OCI-LY7 (cell line): ENCODE data around the gene MTF2.

Experiments
- EZH2phosphoT487 ChIP-seq: fragments of 200-600 bp; sonication (generic); IDR thresholded peaks from 2 replicates; pipeline ENCODE4 v1.6.1; 2018; ENCODE audit warnings: low read depth, borderline replicate concordance, mild to moderate bottlenecking, mixed run types, antibody characterized with exemption, low read length, moderate library complexity, mixed read lengths
- TF ChIP-seq, protein P1 (sequence below): fragments of 200-600 bp; sonication (generic); conservative IDR thresholded peaks from 2 replicates; pipeline ENCODE4 v1.5.1; 2014; ENCODE audit warnings: mild to moderate bottlenecking, antibody characterized with exemption, low read length, moderate library complexity, mixed read lengths

DNA sequence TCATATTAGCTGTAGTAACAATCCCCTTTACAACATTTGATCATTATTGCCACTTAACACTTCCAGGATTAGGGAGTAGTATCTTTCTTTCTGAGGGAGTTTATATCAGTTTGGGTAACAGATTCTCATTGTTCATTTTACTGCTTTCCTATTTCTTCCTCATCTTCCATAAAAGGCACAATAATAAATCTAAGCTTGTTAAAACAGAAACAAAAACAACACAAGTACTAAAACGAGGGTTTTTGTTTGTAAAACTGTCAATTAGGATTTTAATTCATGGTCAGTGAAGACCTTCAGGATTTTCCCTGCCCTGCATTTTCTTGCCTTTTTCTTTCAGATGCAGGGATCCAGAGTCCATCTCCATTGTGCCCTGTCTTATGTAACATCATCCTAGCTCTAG is 71.6 kb downstream of the MTF2 start:
- TF ChIP-seq, protein P1, sequence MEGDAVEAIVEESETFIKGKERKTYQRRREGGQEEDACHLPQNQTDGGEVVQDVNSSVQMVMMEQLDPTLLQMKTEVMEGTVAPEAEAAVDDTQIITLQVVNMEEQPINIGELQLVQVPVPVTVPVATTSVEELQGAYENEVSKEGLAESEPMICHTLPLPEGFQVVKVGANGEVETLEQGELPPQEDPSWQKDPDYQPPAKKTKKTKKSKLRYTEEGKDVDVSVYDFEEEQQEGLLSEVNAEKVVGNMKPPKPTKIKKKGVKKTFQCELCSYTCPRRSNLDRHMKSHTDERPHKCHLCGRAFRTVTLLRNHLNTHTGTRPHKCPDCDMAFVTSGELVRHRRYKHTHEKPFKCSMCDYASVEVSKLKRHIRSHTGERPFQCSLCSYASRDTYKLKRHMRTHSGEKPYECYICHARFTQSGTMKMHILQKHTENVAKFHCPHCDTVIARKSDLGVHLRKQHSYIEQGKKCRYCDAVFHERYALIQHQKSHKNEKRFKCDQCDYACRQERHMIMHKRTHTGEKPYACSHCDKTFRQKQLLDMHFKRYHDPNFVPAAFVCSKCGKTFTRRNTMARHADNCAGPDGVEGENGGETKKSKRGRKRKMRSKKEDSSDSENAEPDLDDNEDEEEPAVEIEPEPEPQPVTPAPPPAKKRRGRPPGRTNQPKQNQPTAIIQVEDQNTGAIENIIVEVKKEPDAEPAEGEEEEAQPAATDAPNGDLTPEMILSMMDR = no peak
- no peak for TF ChIP-seq EZH2phosphoT487
